Measurements from ENCODE around the gene ZNF511.

The ZNF511 gene

DNA sequence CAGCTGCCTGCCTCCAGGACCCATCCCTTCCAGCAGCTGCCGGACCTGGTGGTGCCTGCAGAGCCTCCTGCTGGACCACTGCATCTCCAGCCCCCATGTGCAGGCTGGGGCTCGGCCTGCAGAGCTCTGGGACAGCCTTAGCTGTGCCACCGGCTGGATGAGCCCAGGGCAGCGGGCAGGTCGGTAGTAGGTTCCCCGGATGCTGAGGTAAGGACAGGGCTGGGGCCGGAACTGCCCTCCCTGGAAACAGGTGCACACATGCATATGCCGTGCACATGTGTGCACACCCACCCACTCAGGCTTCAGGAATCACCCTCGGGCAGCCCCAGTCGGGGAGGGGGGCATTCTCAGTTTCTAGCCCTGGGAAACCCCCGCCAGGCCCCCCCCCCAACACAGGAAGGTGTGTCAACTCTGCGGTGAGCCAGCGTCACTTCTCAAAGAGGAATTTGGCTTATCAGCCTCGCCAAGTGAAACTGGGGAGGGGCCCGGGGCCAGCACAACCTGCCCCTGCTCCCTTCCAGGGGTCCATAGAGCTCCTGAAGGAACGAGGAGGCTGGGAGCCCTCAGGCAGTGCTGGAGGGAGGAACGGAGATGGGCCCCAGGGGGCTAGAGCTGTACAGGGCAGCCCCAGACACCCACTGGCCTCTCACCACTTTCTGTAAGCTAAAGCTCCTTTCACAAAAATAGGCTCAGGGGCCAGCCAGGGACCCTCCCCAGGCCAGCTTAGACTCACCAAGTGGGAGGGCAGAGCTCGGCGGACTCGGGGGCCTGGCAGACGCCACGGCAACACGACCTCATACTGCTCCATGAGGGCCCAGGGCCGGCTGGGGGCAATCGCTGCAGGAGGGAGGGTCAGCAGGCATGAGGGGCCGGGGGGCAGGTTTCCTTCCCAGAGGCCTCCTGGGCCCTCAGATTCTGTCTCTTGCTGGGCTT lies 33.7 kb upstream of the ZNF511 start:
- DNase-seq (ENCODE audit: low read depth): no peak

DNA sequence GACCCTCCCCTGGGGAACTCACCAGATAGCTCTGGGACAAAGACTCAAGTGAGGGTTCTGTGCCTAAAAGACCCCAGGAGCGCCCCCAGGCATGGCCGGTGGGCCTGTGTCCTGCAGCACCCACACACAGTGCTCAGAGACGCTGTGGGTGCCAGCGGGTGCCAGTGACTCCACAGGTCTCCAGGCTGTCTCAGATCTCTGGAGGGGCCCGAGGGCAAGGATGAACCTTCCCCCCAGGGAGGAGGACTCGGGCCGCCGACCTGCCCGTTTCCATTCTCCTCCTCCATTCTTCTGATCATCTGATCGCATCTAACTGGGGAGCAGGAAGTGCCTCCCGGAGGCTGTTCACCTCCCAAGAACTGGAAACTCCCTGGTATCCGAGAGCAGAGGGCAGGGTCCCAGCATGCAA lies 33.0 kb upstream of the ZNF511 start:
- no peak for DNase-seq (ENCODE audit: low read depth)

DNA sequence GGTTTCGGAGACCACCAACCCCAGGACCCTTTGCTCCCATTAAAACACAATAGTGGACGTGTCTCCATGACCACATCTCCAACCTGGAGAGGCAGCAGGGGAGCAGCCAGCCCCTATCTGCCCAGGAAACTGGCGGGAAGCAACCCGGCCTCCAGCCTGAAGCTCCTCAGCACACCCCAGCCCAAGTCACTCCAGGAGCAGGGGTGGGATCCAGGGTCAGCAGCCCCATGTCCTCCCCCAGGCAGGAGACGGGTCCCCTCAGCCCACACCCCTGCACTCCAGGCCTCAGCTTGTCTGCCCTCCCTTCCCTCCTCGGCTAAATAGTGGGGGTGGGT lies 32.6 kb upstream of the ZNF511 start:
- no peak for DNase-seq (ENCODE audit: low read depth)

DNA sequence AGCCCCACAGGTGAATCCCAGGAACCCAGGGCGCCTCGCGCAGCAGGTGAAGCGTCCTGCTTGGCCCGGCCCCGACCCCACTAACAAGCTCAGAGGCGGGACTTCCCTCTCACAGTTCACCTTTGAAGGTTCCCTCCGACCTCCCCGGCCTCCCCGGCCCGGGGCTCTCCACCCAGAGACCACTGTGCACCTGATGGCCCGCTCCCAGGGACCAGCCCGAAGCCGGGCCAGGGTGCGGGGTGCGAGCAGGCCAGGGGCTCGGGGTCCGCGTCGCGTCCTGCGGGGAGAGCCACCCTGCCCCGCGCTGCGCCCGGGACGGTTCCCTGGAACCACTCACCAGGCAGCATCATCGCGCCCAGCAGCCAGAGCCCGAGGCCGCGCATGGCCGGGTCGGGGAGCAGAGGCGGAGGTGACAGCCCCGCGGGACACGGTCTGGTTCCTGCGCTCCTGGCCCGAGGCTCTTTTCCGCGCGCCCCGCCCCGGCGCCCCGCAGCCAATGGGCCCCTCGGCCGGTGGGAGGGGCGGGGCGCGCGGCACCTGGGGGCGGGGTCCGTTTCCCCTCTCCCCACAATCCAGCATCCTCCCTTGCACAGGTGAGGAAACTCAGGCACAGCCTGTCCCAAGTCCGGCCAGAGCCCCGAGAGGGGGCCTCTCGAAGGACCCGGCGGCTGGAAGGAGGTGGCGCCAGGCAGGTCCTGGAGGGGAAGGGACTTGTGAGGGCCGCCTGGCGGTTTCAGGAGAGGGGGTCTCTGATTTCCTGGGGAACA lies 32.1 kb upstream of the ZNF511 start, which contains the start of gene ADAM8:
Gene ADAM8, minus strand, starts transcription at position 434 of the 767 bp plus-strand sequence. Its CDS starts 51 bp downstream, at position 383.
- DNase-seq (ENCODE audit: low read depth): peak; percentile 31

DNA sequence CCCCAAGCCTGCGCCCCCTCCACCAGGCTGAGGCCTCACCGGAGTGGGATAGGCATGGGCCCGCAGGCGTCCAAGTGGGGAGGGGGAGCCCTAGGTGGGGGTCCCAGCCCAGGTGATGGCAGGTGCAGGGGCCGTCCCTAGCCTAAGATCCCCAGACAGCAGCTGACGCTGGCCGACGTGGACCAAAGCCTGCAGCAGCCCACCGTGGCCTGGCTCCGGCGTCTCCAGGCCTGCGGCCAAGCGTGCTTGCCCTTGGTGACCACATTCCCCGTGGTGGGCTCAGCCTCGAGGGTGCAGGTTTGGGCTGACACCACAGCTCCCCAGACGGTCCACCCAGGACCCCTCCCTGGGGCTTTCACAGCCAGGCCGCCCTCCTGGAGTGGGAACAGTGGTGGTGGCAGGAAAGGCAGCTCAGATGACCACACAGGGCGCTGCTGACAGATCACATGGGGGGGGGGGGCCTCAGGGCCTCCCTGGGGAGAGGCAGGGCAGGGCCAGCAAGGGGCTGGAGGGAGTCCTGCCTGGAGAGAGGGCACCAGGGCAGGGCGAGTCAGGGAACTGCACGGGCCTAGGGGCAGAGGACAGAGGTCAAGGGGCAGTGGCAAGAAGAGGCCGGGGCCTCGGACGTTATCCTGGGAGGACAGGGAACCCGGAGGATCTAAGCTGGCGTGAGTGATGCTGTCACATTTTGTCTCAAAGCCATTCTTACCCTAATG lies 31.3 kb upstream of the ZNF511 start:
- no peak for DNase-seq (ENCODE audit: low read depth)

DNA sequence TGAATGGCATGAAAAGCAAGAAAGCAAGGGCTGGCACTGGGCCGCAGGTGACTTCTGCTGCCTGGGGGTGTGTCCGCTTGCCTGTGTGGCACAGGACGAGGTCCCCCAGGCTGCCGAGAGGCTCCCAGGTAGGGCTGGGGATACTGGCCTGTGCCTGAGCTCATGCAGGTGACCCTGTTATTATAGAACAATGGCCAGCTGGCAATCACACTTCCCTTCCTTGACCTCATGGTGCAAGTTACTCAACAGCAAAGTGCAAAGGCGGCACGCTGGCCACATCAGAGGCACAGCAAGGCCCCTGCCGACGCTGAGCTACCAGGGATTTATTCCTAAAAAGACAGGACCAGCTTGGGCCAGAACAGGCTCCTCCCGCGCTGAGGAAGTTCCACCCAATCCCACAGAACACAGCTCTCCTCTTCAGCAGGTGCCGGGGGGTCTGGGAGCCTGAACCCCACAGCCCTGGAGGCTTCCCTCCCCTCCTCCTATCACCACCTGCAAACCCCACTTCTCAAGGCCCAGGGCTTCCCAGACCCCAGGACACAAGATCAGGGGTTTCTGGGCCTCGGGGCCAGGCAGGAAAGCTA lies 30.6 kb upstream of the ZNF511 start:
- DNase-seq (ENCODE audit: low read depth): no peak

DNA sequence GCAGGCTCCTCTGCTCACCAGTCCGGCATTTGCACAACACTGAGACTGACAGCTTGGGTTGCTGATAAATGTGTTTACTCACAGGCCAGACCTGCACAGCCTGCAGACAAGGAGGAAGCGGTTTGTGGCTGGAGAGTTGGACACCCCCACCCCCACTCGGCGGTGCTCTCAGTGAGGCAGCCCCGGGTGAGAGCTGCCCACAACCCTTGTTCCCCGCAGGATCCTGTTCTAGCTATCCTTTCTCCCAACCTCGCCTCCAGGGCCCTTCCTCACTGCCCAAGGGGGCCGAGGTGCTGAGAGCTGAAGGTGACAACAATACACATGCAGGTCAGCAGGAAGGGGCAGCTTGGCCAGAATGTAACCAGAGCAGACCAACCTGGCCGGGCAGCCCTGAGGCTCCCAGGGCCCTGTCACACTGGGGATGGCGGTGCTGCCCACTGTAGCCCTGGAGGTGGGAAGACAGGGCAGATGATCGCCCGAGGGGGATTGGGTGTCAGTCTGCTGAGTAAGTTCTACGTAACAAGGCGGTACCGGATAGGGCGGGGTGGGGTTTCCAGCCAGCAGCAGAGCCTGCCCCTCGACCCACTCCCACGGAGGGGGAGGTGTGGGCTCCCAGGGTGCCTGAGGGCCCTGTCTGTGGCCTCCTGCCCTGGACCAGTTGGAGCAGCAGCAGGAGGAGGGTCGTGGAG lies 30.0 kb upstream of the ZNF511 start:
- peak; percentile 66 for DNase-seq (ENCODE audit: low read depth)

DNA sequence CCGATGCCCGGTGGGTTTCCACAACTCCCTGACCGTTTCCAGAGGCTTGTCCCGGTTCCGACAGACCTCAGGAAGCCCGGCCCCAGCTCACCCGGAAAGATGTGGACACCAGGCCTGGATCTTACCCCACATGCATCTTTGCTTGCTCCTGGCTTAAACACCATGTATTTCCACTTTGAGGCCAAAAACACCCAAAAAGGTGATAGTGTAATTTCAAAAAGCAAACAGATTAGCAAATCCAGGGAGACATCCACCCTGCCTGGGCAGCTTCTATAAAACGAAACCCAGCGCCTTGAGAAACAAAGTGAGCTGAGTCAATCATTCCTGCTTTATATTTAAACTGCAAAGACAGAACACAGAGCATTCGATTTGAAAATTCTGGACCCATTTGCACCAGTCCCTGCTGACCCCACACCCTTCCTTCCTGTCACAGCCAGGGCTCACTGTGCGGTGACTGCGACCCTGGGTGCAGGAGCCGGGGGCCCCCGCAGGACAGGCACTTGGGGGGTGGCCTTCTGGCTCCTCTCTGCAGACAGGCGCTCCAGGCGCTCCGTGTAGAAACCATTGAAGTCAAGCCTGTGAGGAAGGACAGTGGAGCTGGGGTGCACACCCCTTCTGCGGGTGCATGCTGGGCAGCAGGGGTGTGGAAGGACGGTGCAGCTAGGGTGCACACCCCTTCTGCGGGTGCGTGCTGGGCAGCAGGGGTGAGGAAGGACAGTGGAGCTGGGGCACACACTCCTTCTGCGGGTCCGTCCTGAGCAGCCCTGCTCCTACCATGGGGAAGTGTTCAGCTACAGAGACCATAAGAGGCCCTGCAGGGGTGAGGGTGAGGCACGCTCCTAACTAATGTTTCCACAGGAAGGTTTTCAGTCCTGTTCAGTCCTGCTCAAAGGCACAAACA lies 29.1 kb upstream of the ZNF511 start:
- DNase-seq (ENCODE audit: low read depth): no peak

DNA sequence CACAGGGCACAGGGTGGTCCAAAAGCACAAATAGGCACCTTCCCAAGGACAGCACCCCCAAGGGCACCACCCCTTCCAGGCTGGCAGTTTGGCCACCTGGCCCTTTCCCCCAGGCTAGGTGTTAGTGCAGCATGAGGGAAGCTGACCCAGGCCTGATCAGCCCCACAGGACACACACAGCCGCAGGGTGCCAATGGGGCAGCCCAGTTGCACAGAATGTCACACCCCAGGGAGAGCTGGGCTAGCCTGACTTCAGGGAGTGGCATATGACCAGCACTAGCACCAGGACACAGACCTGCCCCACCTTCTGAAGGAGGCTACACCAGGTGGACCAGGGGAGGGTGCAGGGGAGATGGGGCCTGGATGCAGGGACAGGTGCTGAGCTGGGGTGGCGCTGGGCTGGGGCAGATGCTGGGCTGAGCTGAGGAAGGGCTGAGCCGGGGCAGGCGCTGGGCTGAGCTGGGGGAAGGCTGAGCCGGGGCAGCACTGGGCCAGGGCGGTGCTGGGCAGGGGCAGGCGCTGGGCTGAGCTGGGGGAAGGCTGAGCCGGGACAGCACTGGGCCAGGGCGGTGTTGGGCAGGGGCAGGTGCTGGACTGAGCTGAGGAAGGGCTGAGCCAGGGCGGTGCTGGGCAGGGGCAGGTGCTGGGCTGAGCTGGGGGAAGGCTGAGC lies 28.2 kb upstream of the ZNF511 start:
- DNase-seq (ENCODE audit: low read depth): no peak

DNA sequence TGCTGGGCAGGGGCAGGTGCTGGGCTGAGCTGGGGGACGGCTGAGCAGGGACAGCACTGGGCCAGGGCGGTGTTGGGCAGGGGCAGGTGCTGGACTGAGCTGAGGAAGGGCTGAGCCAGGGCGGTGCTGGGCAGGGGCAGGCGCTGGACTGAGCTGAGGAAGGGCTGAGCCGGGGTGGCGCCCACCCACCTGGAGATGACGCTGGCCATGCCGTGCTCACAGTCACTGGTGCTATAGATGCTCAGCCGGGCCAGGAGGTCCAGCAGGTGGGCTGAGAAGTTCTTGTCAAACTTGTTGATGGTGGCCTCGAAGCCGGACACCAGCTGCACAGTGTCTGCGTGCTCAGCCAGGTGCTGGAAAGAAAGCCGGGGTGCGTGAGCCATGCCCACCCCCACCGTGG lies 27.6 kb upstream of the ZNF511 start:
- no peak for DNase-seq (ENCODE audit: low read depth)

DNA sequence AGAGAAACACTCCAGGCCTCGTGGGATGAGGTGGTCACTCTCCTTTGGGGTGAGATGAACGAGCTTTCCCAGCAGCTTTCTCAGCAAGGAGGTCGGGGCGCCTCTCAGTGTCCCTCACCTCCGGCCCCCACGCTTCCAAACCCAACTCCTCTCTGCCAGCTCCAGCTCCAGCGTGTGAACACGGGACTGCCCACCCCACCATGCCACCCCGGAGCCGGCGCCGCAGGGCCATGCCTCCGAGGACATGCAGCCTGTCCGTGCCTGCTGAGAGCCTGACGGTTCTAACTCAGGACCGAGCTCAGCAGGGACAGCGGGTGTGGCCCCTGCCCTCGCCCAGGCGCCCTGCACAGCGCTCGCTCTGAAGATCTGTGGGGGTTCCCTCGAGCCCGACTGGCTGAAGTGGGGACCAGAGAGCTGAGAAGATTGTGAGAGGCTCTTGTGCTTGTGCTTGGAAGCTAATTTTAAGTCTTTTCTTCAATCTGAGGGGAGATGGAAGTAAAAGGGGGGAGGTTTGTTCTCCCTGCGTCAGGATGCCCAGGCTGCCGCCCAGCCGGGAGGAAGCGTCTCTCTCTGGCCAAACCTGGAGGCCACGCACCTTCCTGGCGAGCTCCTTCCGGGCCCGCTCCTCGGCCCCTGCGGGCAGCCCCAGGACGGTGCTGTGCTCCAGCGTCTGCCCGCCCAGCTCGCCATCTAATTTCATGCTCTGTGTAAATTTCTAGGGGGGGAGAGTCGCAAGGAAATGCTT lies 26.9 kb upstream of the ZNF511 start:
- no peak for DNase-seq (ENCODE audit: low read depth)

DNA sequence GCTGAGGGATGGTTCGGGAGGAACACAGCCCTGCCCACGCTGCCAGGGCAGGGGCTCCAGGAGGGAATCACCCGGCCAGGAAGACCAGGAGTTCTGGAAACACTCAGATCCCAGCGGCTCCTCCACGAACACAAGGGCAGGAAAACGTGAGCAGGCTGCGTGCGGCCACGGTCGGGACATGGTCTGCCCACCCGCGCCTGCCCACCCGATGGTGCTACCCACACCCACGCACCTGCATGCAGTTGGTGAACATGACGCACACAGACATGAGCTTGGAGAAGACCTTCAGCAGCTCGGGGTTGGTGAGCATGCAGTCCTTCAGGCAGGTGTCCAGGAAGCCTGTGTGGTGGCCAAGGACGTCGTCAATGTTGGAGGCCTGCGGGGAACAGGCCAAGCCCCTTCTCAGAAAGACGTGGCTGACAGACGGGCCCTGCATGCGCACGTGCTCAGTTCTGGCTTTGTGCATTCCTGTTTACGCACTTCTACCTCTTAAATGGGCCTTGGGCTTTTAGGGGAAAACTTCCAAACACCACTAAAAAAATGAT lies 25.8 kb upstream of the ZNF511 start:
- no peak for DNase-seq (ENCODE audit: low read depth)

DNA sequence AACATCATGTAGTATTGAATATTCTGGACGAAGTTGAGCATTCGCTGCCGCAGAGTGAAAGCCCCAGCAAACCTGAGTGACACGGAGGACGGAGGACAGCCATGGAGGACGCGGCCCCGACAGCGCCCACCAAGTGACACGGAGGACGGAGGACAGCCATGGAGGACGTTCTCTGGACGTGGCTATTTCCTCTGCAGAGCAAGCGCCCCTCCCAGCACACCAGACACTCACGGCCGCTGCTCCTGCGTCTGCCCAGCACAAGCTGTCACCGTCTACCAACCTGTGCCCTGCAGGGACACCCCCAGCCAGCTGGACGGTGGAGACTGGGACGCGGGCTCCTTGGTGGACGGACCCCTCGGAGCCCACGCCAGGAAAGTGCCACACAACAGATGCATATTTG lies 24.8 kb upstream of the ZNF511 start:
- no peak for DNase-seq (ENCODE audit: low read depth)

DNA sequence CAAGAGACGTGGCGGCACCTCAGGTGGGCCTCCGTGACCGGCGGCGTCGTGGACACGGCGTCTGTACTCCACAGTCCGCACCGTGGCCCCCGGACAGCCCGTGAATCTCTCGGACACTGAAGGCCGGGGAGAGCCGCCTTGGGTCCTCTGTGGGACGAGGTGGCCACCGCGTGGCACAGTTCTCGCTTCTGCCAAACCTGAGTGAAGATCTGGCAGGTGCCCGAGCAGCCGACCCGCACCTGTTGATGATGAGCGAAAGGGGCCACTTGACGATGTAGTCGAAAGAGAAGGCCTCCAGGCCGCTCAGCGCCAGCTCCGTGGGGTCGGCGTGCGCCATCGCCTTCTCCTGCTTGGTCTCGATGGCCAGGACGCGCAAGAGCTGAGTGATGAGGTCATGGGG lies 23.5 kb upstream of the ZNF511 start:
- no peak for DNase-seq (ENCODE audit: low read depth)

DNA sequence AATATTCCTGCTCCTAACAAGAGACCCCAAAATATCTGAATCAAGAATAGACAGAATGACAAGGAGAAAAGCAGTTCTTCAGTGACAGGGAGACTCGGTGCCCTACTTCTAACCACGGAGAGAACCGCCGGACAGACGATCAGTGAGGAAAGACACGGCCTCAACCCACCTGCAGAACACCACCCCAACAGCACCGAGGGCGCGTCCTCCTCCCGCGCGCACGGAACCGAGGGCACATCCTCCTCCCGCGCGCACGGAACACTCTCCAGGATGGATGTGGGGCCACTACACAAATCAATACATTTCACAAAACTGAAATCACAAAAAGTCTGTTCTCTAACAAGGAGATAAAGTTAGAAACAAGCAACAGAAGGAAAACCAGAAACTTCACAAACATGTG lies 22.3 kb upstream of the ZNF511 start:
- DNase-seq (ENCODE audit: low read depth): no peak

DNA sequence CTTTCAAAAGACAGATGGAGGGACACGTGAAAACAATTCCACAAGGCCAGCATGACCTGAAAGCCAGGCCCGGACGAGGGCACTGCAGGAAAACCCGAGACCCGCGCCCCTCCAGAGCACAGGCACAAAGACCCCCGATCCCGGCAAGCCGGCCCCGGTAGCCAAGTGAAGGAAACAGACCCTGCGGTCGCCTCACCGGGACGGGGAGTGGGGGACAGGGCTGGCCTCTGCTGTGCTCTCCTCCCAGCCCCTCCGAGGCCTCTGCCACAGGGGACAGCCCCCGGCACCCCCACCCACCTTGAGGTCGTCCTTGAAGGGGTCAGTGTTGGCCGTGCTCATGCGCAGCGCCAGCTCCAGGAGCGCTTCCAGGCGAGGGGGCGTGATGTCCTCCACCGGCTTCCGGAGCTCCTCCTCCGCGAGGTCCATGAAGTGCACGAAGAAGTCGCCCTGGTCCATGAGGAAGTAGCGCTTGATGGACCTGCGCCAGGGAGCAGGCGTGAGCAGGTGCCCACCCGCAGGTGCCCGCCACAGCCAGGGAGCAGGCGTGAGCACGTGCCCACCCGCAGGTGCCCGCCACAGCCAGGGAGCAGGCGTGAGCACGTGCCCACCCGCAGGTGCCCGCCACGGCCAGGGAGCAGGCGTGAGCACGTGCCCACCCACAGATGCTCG lies 20.7 kb upstream of the ZNF511 start:
- DNase-seq (ENCODE audit: low read depth): no peak

DNA sequence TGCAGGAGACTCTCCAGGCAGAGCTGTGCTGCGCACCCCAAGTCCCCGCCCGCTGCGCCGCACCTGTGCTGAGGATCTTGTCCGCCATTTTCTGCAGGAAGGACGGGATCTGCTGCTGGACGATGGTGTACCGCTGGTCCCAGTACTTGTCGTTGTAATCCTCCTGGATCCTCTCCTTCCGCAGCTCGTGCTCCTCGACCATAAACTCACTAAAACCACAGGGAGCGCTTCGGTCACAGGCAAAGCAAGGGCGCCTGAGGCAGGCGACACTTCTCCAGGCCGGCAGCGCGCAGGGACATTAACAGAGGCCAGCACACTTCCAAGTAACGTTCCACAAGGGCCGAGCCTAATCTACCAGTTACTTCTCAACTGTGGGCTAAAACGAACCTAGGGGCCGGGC lies 19.0 kb upstream of the ZNF511 start:
- no peak for DNase-seq (ENCODE audit: low read depth)

Data from EH (cell line).